SW 1271 (cell line): Measurements from ENCODE around the gene MAN1C1.
"Not testable (repeated sequence)": the region's sequence is repeated elsewhere in the genome, so short reads cannot be mapped to it uniquely, and the experiment has no call there.

ENCODE experiments used
- DNase-seq, 2 experiments: peaks; one replicate each; lab custom pipeline; 2025; lab: John Stamatoyannopoulos, UW

Gene MAN1C1

GRCh38 chr1:25716320-25716719 is 99.7 kb downstream of the MAN1C1 start:
- DNase-seq = no peak

GRCh38 chr1:25718732-25719131 is 102.1 kb downstream of the MAN1C1 start:
- DNase-seq = no peak

- DNase-seq = no peak
Measured at GRCh38 chr1:25720624-25721023, 104.0 kb downstream of the MAN1C1 start.

DNA sequence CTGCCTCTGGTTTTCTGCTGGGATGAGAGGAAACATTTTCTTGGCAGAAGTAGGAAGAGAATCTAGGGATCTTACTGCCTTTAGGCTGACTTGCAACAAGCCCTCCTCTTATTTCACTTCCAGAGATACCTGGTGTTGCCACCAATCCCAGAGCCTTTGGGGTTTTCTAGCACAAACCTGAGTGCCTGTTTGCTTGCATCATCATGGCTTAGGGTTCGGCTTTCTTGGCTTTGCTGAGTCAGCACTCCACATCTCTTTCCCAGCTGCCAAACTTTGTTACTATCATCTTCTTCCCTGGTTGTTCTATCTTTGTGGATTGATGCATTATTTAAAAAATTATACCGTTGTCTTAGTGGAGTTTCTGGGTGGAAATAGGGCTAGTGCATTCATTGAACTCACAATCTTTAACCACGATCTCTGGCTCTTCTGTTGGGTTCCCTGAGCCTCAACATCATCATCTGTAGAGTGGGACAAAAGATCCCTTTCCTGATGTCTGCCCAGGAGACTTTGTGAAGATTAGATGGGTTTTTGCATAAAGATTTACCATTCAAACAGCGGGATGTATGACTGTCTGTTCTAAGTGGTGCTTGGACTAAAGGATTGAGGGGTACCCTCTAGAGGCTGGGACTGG is 106.8 kb downstream of the MAN1C1 start:
- no peak for DNase-seq

DNA sequence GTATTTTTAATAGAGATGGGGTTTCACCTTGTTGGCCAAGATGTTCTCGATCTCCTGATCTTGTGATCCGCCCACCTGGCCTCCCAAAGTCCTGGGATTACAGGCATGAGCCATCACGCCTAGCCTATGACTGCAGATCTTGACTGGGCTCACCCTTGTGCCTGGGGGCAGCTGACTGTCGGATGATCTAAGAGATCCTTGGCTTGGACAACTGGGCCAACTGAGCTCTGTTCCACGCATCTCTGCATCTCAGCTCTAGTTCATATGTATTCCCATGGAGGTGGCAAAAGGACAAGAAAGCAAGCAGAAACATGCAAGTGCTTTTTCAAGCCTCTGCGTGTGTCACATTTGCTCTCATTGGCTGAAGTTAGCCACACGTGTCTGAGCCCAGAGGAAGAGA is 107.6 kb downstream of the MAN1C1 start:
- no peak for DNase-seq

GRCh38 chr1:25724966-25725365 is 108.4 kb downstream of the MAN1C1 start:
- DNase-seq = no peak

GRCh38 chr1:25725482-25725881 is 108.9 kb downstream of the MAN1C1 start:
- no peak for DNase-seq

DNA sequence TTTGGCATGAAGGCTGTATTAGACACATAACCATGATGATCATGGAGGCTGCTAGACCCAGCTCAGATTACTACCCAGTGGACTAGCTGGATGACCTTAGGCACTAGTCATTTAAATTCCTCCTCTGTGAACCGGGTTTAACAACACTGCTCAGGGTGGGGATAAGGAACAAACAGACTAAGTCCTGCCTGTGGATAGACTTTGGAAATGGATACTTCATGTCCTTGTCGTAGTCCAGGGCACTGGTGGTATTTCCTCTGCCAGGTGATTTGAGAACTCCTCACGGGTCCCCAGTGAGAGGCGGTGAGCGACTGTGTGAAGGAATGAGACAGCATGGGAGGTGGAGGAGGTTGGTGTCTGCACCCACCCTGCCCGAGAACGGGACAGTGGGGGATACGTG is 110.5 kb downstream of the MAN1C1 start:
- DNase-seq = no peak

GRCh38 chr1:25727635-25728286 is 111.2 kb downstream of the MAN1C1 start:
- DNase-seq = no peak

DNA sequence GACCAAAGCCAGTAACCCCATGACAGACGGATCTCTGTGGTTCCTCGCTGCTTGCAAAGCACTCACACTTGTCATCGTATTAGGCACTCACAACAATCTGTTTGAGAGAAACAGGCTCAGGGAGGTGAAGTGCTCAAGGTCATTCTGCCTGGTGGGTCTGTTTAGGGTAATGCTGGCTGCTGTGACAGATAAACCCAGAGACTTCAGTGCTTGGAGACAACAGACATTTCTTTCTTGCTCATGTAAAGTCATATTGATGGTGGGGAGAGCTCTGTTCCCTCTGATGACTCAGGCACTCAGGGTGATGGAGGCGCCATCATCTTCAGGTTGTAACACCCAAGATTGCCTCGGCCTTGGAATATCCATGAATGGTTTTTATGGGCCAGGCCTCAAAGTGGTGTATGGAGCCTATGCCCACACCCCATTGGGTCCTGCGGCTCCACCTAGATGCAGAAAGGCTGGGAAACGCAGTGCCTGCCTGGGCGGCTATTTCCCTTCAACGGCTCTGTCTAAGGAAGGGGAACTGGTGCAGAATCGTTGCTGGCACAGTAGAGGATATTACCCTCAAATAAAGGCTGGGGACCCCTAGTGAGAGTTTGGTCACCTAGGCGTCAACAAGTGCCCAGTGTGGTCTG is 111.8 kb downstream of the MAN1C1 start:
- no peak for DNase-seq

- no peak for DNase-seq
Measured at GRCh38 chr1:25729045-25729444, 112.5 kb downstream of the MAN1C1 start.

DNA sequence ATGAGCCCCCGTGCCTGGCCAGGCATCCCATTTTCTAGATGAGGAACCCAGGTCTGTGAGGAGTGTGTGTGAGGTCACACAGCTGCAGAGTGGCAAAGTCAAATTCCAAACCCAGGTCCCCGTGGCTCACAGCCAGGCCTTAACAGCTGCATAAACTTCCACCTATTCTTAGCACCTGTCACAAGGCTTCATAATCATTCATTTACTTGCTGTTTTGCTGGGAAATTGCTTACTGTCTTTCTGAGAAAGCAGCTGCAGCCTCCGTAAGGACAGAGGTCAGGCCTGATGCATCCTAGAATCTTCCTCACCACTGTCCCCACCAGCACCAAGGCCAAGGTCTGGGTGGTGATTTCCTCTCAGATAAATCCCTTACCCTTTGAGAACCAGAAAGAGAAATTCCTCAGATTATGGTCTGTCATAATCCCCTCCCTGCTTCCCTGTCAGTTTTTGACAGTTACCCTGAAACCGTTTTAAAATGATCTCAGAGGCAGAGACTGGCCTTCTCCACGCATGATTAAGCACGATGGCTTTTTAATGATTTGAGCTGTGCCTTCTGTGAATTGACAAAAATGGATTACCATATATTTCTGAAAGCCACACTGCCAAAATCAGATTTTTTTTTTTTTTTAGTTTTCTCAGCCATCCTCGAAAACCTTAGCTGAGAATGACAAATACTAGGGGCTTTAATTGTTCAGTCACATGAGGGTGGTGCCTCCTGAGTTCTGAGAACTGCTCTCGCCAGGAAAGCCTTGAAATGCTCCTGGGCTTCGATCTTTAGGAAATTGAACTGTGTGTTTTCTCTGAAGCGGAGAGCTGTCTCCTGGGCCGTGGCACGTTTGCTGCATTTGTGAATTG is 113.4 kb downstream of the MAN1C1 start:
- no peak for DNase-seq

- DNase-seq = no peak
Measured at GRCh38 chr1:25731148-25731547, 114.6 kb downstream of the MAN1C1 start.

GRCh38 chr1:25731626-25732370 is 115.2 kb downstream of the MAN1C1 start:
- no peak for DNase-seq

GRCh38 chr1:25732821-25733220 is 116.2 kb downstream of the MAN1C1 start:
- no peak for DNase-seq

GRCh38 chr1:25733271-25733670 is 116.7 kb downstream of the MAN1C1 start:
- no peak for DNase-seq

DNA sequence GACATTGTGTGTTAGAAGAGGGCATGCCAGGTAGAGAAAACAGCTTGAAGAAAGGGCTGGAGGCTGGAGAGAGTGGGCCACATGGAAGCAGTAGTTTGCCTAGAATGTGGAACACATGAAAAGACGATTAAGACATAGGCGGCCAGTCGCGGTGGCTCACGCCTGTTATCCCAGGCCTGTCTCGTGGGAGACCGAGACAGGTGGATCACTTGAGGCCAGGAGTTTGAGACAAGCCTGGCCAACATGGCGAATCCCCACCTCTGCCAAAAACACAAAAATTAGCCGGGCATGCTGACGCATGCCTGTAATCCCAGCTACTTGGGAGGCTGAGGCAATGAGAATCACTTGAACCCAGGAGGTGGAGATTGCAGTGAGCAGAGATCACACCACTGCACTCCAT is 118.4 kb downstream of the MAN1C1 start:
- DNase-seq = not testable (repeated sequence)

GRCh38 chr1:25735956-25736529 is 119.5 kb downstream of the MAN1C1 start:
- no peak for DNase-seq

DNA sequence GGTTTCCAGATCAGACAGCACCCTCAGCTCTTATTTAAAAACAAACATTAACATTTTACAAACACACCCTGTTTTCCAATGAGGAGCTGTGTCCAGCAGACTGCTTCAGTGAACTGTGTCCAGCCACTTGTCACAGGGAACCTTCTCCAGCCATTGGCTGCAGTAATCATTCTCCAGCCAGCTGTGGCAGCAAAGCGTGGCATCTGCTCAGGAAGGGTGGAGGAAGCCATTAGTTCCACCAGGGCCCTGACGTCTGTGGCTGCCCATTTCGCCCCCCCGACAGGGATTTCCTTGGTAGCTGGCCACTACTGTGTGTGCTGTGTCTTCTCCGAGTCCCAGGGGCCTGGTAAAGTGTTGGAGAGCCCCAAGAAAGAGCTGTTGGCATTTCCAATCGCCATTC is 120.5 kb downstream of the MAN1C1 start:
- DNase-seq = no peak

DNA sequence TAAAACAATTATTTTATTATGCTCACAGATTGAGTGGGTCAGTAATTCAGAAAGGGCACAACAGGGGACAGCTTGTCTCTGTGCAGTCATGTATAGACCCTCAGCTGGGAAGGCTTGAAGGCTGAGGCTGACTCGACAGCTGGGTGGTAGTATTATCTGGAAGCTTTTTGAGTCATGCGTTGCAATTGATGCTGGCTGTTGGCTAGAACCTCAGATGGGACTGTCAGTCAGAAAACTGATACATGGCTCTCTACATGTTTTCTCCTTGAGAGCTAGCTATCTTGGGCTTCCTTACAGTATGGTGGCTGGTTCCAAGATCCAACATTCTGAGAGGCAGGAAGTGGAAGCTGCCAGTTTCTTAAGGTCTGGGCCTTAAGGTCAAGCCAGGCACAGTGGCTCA is 121.9 kb downstream of the MAN1C1 start:
- DNase-seq = no peak

GRCh38 chr1:25739341-25739740 is 122.8 kb downstream of the MAN1C1 start:
- no peak for DNase-seq

GRCh38 chr1:25740071-25740470 is 123.5 kb downstream of the MAN1C1 start:
- DNase-seq = no peak
